GM21723 (cell line): Measurements from ENCODE around the gene AHDC1.

Source experiments
- ATAC-seq: cut with Tn5 transposase; IDR thresholded peaks from one replicate; pipeline ENCODE4 v1.9.1; 2021; ENCODE audit warnings: mild to moderate bottlenecking, moderate library complexity; ENCODE audit not compliant: unreplicated experiment

AHDC1 gene

DNA sequence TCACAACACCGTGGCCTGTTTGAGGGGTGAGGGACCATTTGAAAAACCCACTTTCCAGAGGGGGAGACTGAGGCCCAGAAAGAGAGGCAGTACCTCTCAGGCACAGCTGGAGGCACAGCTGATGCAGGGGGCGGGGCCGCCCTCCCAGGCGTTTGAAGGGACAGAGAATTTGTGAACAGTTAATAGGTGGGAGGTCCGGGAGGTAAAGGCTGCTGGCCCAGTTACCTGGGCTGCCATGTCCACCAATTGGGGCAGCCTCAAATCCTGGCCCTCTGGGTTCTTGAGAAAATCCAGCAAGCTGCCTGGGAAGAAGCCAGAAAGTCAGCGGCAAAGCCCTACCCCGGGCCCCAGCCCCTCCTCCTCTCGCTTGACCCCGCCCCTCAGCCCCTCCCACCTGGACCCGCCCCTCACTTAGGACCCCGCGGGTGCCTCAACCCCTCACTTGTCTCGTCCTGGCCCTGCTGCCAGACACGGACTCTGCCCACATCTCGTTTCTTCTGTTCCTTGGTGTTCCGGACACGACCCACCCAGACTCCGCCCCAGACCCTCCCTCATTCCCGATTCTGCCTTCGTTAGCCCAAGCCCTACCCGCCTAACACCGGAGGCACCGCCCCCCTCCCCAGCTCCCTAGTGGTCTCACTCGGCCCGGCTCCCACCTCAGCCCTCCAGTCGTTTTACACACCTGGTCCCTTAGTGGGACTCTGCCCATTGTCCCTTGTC is 10.8 kb upstream of the AHDC1 start:
- no peak for ATAC-seq

DNA sequence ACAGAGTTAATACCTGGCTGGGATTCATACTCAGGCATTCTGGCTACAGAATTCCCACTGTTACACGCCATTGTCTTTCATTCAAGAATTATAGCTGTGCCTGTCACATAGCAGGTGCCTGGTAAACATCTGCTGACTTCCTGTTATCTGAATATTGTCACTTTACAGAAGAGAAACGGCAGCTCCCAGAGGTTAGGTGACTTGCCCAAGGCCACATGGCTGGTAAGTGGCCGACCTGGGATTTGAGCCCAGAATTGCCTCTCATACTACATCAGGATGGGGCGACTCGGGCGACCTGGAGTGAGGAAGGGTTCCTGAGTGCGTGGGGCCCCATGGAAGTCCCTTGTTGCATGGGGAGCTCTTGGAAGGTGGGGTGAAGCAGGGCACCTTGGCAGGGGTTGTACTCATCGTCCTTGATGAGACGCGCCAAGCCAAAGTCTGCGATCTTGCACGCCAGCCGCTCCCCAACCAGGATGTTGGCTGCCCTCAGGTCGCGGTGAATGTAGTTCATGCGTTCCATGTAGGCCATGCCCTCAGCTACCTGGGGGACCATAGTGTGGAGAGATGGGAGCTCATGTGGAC is 10.2 kb upstream of the AHDC1 start:
- no peak for ATAC-seq

DNA sequence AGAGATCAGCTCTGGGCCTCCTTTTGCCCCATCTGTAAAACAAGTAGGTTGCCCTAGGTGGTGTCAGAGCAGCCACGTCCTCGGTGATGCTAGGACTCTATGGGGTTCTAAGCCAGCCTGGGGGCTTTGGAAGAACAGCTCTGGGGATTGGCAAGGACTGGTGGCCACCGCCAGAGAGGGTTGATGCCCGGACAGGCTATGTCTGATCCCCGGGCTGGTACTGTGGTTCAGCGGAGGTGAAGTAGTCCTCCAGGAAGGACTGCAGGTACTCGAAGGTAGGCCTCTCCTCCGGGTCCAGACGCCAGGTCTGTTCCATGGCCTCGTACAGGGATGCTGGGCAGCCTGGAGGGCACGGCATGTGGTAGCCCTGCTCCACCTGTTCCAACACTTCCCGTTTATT is 8.8 kb upstream of the AHDC1 start:
- no peak for ATAC-seq

DNA sequence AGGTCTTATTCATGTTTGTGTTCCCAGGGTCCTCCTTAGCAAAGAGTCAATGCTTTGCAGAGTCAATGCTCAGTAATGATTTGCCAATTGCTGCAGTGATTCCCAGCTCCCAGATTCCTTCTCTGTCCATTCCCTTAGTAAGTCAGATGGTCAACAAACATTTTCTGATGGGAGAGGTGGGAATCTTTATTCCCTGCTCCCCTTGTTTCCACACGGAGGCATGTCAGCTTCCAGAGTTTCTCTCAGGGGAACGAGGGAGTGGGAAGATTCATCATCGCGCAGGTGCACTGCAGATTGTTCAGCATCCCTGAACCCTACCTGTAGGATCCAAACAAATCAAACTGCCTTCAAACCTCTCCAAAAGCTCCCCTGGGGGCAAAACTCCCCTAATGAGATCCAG is 7.5 kb upstream of the AHDC1 start:
- no peak for ATAC-seq

DNA sequence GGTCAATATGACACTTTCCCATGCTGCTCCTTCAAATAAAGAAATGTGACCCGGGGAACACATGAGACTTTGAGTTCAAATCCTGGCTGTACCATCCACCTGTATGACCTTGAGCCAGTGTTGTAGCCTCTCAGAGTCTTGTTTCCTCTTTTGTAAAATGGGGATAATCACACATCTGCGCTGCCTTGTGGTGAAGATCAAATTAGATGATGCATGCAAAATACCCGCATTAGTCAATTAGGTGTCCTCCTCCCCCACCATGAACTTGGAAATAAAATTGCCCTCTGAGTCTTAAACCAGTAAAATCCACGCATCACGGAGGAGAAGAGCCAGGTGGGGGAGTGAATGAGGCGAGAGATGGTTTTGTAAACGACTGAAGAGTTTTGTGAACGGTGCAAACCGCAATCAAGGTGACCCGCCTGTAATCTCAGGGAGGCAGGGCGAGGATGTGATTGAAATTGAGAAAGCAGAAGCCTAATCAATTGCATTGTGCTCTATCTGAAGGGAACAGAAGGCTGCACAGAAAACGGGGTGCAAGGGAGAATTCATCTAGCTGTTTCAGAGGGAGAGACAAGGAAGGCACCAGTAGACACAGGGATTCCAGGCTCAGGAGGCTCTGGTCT is 5.8 kb upstream of the AHDC1 start:
- ATAC-seq = no peak

DNA sequence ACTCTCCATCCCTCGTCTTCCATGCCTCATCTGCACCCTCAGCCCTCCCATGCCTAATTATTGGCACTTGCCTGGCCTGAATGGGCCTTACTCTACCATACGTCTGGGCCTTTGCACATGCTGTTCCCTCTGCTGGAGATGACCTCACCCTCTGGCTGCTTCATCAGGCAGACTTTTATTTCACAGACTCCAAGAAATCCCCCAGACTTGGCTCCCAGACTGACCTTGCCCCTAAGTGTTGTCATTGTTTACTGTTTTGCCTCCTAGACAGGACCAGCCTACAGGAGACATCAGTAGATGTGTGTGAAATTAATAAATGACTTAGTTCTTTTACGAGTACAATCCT is 5.2 kb upstream of the AHDC1 start:
- ATAC-seq = no peak

DNA sequence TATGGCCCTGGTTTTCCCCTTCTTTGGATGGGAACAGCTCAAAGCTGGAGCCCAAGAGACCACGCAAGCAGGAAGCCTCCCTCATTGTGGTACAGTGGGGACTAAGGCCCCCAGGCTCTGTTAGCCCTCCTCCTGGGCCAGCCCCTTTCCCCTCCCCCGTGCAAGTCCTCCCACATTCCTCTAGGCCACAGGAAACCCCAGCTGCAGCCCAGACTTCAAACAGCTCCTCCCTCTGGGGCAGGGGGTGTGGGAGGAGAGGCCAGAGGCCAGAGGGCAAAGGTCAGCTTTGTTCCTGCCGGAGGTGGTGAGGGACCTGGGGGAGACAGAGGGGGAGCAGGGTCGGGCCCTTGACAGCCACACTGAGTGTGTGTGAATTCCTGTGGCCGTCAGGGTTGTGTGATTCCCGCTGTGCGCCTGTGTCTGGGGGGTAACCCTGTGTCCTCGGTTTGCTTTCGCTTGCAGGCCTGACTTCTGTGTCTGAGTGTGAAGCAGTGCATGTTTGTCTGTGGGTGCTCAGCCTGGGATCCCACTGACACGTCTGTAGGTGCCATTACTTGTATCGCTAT is 3.4 kb upstream of the AHDC1 start:
- ATAC-seq = no peak

DNA sequence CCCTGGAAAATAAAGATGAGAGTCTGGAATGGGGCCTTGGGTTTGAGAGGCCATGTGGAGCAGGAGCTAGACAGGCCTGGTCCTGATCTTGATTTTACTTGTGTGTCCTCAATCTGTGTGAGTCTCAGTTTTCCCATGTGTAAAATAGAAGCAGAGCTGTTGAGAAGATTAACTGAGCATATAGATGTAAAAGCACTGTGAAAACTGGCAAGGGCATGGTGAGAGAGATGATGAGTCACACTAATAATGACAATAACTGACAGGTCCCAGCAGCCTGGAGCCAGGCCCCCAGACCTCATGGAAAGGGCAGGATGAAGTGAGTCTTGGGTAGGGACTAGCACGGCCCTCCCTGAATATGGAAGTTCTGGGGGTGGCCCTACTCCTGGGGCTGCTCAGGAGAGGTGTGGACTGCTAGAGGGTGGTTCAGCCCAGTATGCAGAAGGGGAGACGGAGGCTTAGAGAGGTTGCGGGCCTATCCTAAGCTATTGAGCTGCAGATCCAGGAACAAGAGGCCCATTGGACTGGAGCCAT is 2.8 kb upstream of the AHDC1 start:
- no peak for ATAC-seq

DNA sequence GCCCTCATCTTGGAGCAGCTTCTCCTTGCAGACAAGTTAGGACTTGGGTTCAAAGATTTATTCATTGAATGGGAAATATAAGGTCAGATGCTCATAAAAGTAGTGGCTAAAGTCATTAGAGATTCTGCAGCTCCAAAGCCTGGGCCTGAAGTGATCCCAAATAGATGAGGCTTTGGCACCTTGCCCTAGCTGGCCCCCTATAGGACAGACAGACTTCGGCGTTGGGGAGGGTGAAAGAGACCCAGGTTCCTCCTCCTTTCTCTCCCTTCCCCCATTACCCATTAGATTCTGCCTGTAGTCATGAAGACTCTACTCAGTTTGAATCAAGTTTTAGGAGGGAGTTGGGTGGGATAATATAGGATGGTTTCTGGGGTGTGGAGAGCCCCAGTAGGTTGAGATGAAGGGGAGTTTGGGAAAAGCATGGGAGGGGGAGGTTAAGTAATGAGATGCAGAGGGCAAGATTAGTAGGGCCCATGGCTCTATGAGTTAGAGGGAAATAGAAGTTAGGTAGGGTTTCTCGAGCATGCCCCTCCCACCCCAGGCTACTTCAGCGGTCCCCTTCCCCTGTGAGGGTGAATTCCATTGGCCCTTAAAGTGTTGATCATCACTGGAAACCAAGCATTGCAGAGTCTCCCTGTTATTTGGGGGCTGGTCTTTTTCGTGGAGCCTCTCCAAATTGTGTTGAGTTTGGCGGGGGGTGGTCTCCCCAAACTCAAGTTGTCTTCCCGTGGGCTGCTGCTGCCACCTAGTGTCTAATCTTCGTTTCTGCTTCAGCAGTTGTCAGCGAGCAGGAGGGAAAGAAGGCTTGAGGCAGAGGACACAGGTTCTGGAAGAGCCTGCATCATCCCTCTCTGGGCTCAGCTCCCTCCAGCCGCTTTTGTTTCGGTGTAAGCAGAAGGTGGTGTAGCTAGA is 2.1 kb upstream of the AHDC1 start:
- no peak for ATAC-seq

DNA sequence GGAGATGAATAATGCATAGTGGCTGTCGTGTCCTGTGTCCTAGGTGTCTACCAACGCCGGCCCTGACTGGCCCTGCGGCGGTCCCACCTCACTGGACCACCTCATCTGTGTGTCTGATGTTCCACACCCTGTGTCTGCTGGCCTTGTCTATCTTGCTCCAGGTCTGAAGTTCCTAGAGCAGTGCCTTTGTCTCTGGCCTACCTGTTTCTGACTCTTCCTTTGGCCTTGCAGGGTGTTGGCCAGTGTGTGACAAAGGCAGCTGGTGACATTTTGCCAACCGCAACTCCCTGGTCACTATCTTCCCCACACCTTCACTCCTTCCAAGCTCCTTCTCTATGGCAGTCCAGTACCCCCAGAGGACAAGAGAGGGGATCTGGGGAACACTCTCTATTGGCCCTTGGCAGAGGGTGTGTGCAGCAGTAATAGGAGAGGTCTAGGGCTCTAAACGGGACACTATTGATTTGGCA is 1.4 kb upstream of the AHDC1 start:
- no peak for ATAC-seq

DNA sequence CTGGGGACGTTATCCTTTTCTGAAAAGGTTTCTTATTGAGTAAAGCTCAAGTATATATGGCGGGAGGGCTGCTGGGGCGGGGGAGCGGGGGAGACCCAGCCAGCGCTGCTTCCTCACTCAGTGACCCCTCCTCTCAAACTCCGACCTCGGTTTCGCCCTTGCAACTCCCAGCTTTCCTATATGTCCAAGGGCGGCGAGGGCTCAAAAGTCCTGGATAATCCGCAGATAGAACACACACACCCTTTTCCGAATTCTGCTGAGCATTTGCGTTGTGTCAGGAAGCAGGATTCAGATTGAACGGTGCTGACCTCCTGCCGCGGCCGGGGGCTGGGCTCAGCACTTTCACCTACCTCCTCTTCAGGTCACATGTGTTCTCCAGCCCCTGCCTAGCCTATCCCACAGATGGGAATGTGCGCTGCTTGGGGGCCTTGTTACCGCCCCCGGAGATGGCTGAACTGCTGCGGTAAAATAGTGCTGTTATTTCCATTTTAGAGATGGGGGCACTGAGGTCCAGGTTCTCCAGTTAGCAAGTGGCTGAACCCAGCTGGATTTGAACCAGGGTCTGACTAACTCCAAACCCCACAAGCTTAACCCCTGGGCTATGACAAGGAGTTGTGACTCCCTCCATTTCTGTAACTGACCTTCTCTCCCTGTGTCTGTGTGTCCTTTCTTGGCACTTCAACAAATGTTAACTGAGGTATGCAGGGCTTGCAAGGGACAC is 795 bp upstream of the AHDC1 start:
- no peak for ATAC-seq

DNA sequence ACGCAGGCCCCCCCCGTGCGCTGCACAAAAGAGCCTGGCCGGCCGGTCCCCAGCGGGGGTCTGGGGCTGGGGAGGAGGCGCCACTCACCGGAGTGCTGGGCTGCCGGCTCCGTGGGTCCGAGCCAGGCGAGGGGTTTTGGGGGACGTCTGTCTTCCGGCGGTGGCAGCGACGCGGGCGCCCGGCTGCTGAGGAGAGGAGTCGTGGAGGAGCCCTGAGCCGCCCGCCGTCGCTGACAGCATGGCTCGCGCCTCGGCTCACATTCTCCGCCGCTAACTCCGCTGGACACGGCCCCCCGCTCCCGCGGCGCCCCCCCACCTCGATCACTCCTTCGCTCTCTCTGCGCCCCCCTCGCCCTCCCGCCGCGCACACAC is 649 bp downstream of the AHDC1 start:
- no peak for ATAC-seq

DNA sequence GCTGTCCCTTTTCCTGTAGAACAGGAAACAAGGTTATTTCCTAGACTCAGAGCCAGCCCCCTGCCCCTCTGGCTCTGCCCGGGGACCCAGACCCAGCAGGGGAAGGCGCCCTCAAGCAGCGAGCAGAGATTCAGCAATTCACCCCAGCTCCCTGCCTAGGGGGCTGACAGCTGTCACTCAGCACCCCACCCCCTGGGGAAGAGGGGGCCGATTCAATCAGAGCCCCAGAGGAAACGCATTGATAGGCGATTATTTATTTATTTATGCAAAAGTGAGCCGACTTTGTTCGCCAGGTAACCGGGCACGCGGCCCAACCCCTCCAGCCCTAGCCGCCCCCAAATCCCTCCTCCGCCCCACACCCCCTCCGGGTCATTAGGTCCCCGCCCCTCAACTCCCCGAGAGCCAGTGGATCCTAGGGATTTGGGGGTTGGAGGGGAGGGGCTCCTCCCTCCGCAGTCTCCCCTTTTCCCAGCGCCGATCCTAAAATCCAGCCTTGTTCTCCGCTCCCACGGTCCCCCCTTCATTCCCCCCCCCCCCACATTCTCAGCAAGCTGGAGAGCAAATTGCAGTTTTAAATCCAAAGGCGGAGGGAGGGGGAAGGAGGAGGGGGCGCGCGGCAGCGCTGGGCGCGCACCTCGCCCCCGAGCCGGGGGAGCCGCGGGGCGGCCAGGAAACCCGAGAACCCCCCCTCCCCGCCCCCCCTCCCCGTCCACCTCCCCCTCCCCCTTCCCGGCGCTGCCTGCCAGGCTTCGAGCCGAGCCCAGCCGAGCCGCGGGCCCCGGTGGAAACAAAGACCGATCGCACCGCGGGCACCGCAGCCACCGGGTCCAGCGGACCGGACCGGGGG is 1.3 kb downstream of the AHDC1 start:
- ATAC-seq = no peak

DNA sequence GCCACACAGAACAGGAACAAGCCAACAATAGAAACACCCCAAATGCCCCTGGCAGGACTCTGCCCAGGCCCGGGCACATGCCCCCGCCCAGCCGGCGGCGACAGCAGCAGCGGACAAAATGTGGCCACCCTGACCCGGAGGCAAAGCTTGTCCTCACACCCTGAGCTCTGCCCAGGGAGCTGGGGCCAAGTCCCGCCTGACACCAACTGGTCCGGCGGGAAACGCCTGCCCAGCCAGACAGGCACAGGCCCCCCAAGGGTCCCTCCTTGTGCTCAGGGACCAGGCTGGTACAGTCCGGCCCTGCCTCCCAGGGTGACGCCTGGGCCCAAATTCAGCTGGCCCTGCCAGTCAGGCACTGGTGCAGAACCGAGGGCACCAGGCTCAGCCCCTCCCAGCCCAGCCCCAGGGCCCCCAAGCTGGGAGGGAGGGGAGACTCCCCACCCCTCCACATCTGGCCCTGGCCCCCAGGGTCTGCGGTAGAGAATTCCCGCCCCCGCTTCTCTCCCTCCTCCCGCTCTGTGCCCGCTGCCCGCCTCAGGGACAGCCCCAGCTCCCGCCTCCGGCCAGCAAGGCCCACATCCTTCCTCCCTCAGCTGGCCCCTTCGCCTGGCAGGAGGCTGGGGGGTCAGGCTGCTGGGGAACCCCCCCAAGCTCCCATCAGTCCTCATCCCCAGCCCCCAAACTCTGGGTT is 2.0 kb downstream of the AHDC1 start:
- ATAC-seq = no peak

DNA sequence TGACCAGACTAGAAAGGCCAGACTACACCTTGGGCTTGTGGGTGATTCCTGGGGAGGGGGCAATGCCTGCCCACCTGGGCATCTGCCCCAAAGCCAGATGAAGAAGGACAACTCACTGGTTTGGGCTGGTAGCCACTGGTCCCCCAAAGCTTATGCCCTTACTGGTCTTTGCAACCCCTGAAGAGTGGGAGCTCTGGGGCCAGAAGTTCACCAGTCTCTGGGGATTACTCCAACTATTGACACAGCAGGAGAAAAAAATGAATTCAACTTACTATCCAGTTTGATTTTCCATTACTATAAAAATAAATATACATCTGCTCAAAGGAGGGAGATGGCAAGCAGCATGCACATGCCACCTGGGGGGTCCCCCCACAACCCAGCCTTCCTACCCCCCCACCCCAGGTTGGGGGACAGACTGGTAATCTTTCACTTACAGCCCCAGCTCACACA is 2.6 kb downstream of the AHDC1 start:
- no peak for ATAC-seq

DNA sequence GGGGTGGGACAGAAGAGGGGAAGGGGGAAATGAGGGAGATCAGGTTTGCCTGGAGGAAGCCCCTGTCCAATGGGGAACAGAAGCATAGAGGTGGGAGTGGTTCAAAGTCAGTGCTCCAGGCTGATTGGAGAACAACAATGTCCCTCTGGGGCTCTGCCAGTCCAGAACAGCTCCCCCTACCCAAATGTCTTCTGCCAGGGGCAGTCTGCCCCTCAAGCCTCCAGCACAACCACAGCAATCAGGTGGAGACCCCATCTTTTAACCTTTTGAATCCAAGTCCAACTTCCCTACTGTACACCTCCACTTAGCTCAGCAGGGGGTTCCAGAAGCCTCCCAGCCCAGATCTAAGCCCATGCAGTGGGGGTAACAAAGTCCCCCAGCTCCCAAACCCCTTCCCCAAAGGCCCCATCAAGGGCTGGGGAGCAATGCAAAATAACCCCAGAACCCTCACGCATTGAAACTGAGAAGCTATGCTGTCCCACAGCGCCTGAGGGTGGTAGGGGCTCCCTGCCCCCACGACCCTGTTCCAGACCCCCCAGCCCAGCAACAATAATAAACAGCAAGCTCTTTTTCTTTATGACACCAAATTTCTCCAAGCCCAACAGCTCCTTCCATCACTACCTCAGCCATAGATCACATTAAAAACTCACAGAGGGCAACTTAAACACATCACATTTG is 3.3 kb downstream of the AHDC1 start:
- no peak for ATAC-seq

DNA sequence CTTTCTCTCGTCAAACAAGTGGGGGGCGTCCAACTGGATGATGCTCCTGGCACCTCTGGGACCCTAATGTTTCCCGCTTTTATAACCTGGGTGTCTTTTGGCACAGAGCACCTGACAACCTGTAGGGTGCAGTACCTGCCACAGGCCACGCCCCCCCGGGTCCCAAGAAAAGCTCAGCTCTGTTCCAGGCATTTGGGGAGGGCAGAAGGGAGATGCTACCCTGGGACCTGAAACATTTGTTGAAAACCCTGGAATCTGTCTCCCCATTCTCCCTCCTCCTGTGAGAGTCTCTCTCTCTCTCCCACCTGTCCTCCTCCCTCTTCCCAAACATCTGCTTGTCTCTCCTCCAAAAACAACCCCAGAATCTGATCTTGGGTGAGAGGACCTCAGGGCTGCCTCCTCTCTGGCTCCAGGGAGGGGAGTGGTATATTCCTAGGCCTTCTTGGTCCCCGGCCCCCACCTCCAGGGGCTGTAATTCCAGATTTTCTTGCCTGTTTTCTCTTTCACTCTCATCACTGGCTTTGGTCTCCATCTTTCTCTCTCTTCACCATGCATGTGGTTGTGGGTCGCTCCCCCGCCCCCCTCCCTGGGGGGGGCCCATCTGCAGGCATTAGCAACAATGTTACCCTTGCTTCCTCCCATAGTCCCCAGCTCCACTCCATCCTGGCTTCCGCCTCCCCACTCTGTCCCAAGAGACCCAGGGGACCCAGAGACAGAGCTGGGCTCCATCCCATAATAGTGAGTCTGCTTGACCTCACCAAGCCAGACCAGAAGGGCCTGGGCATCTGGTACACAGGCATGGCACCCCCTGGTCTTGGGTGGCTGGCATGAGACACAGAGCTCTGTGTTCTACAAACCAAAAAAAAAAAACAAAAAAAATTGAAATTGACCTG is 4.1 kb downstream of the AHDC1 start:
- no peak for ATAC-seq
